Measurements from ENCODE around the gene HGFAC. TPM values are rescaled to one million over a fixed set of nuclear protein-coding genes. Genes with fewer than 3 reads are reported as not detected.
"Not testable (repeated sequence)": the region's sequence is repeated elsewhere in the genome, so short reads cannot be mapped to it uniquely, and the experiment has no call there.

HGFAC gene
- total RNA-seq, 1 experiment from 2014 or later: 1.3 TPM

DNA sequence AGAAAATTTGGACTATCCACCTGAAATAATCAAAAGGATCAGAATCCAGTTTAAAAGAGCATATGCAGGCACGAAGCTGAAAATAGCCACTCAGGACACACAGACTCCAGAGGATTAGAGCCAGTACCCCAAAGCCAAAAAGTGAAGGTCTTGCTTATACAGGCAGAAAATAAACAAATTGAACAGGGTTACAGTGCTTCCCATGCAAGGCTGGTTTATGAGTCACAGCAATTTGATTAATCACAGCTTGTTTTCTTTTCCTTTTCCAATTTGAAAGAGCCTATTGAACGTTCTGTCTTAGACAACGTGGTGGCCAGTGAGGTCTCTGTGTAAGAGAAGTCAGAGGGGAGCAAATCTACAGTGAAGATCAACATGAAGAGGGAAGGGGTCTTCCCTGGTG, 10.2 kb downstream of the HGFAC start:
- Histone ChIP-seq H3K9me2 (ENCODE audit: insufficient read depth) (no peaks in the 10 kb centered on the region), H3K36me3 (ENCODE audit: low read depth) (no peaks in the 10 kb centered on the region), H3K27me3 (ENCODE audit: insufficient read depth, low read depth) (no peaks in the 10 kb centered on the region), H3K9me3 (ENCODE audit: insufficient read depth, low read depth) (no peaks in the 10 kb centered on the region), H3K4me3 (no peak overlapping the region), H3K79me2 (ENCODE audit: low read depth) (no peaks in the 10 kb centered on the region), H3K4me2 (peak overlapping the region; percentile 20; the same call in 1 of the 2 replicates), H3F3A (ENCODE audit: insufficient read depth, low read depth) (peaks cover 4% of the 10 kb centered on the region; the same call in 1 of the 2 replicates), H3K27ac (no peak overlapping the region), H4K20me1 (ENCODE audit: insufficient read depth) (no peaks in the 10 kb centered on the region), H3K4me1 (replicated peaks; ENCODE audit: insufficient read depth) (peaks cover 10% of the 10 kb centered on the region), H2AFZ (no peak overlapping the region)
- CTCF ChIA-PET: interaction anchor here (0.6 to 1.2 kb wide), 3 partner anchors 9 to 106 kb away, joined by 3 read pairs; no protein-coding TSS in a partner anchor
- BruUV-seq (replicated peaks): no TSS peak
- intact Hi-C loops (cut with micrococcal nuclease; ENCODE audit: unreplicated experiment): no loop called here
- POLR2A ChIA-PET (ENCODE audit: unreplicated experiment): no interaction called here
- no peak for TF ChIP-seq EZH2 (IDR thresholded peaks at IDR 0.05; ENCODE audit: low read depth)
- TF ChIP-seq, protein P1, sequence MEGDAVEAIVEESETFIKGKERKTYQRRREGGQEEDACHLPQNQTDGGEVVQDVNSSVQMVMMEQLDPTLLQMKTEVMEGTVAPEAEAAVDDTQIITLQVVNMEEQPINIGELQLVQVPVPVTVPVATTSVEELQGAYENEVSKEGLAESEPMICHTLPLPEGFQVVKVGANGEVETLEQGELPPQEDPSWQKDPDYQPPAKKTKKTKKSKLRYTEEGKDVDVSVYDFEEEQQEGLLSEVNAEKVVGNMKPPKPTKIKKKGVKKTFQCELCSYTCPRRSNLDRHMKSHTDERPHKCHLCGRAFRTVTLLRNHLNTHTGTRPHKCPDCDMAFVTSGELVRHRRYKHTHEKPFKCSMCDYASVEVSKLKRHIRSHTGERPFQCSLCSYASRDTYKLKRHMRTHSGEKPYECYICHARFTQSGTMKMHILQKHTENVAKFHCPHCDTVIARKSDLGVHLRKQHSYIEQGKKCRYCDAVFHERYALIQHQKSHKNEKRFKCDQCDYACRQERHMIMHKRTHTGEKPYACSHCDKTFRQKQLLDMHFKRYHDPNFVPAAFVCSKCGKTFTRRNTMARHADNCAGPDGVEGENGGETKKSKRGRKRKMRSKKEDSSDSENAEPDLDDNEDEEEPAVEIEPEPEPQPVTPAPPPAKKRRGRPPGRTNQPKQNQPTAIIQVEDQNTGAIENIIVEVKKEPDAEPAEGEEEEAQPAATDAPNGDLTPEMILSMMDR (conservative IDR thresholded peaks at IDR 0.05): no peak
- peak in 1 of 2 experiments; percentile 58 for DNase-seq

DNA sequence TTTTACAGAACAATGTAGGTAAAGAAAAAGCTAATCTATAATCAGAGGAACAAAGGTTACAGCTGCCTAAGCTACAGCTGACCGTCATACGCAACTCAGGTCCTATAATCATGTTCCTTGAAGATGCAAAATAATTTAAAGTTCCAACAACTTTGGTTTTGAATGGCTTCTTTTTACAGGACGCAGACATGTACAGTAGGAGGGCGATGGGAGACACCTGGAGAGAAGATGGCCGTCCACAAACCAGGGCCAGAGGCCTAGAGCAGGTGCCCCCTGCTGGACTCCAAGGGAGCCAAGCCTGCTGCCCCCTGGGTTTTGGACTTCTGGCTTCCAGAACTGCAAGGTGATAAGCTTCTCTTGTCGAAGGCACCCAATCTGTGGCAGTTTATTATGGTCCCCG, 10.6 kb downstream of the HGFAC start:
- intact Hi-C loops (cut with micrococcal nuclease; ENCODE audit: unreplicated experiment): no loop called here

DNA sequence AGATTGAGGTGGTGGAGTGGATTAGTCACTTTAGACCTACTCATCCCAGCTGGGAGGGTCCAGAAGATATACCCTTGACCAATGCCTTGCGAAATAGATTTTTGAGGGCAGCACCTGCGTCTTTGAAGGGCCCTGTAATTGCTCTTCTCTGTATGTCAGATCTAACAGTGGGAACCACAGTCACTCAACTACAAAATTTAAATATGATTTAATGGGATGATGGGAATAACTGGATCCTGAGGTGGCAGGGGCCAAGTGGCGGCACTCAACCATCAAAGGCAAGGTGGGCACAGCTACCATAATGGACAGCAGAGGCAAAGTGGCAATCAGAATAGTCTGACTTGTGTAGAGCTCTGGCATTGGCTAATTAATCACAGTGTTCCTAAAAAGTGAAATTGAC, 13.8 kb downstream of the HGFAC start:
- POLR2A ChIA-PET (ENCODE audit: unreplicated experiment); BruUV-seq (replicated peaks); H3K4me2 ChIP-seq; H4K20me1 ChIP-seq (ENCODE audit: insufficient read depth); H2AFZ ChIP-seq; H3K9me2 ChIP-seq (ENCODE audit: insufficient read depth); H3K27ac ChIP-seq; H3K9me3 ChIP-seq (ENCODE audit: insufficient read depth, low read depth); H3K79me2 ChIP-seq (ENCODE audit: low read depth); H3K36me3 ChIP-seq (ENCODE audit: low read depth); H3K27me3 ChIP-seq (ENCODE audit: insufficient read depth, low read depth); H3K4me3 ChIP-seq; H3F3A ChIP-seq (ENCODE audit: insufficient read depth, low read depth); intact Hi-C loops (cut with micrococcal nuclease; ENCODE audit: unreplicated experiment); CTCF ChIA-PET; DNase-seq: not testable (repeated sequence)
- peaks cover 11% of the 10 kb centered on the region for H3K4me1 ChIP-seq (replicated peaks; ENCODE audit: insufficient read depth)

More for the DNA sequence above, 10.6 kb downstream of the HGFAC start:
- Histone ChIP-seq H4K20me1 (ENCODE audit: insufficient read depth) (no peaks in the 10 kb centered on the region), H3K9me3 (ENCODE audit: insufficient read depth, low read depth) (no peaks in the 10 kb centered on the region), H3K4me3 (no peak overlapping the region), H3K4me1 (replicated peaks; ENCODE audit: insufficient read depth) (peaks cover 10% of the 10 kb centered on the region), H3K36me3 (ENCODE audit: low read depth) (no peaks in the 10 kb centered on the region), H3K4me2 (peak overlapping the region; percentile 20; the same call in 1 of the 2 replicates), H3K9me2 (ENCODE audit: insufficient read depth) (no peaks in the 10 kb centered on the region), H3F3A (ENCODE audit: insufficient read depth, low read depth) (peaks cover 4% of the 10 kb centered on the region; the same call in 1 of the 2 replicates), H3K79me2 (ENCODE audit: low read depth) (no peaks in the 10 kb centered on the region), H2AFZ (no peak overlapping the region), H3K27me3 (ENCODE audit: insufficient read depth, low read depth) (no peaks in the 10 kb centered on the region), H3K27ac (no peak overlapping the region)
- POLR2A ChIA-PET (ENCODE audit: unreplicated experiment): no interaction called here
- DNase-seq: no peak
- CTCF ChIA-PET: interaction anchor here (1.2 kb wide), 2 partner anchors 28 to 106 kb away, joined by 3 read pairs; no protein-coding TSS in a partner anchor
- BruUV-seq (replicated peaks): no TSS peak
- TF ChIP-seq, protein P1 (conservative IDR thresholded peaks at IDR 0.05): 0 out of 2 replicates have a peak, but pooled peaks have one; percentile 19
- no peak for TF ChIP-seq EZH2 (IDR thresholded peaks at IDR 0.05; ENCODE audit: low read depth)

DNA sequence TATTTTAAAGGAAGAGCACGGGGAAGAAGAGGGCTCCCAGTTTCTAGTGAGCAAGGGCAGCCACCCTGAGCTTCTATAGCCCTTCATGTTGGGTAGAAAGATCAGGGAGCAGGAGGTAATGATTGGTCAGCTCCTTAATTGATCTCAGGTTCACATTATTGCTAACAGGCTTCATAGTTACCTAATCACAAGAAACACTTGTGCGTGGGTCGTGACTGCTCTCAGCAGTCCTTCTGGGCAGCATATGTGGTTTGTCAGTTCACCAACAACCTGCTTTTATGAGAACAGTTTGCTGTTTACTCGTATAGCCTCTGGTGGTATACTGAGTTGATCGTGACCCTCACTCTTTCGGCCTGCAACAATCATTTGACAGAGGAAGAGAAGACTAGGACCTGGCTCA, 16.6 kb downstream of the HGFAC start:
- H3K9me3 ChIP-seq (ENCODE audit: insufficient read depth, low read depth): no peaks in the 10 kb centered on the region
- no peaks in the 10 kb centered on the region for H3K27me3 ChIP-seq (ENCODE audit: insufficient read depth, low read depth)
- BruUV-seq (replicated peaks): no TSS peak
- H4K20me1 ChIP-seq (ENCODE audit: insufficient read depth): no peaks in the 10 kb centered on the region
- ChIA-PET CTCF (no interaction called here), POLR2A (ENCODE audit: unreplicated experiment) (no interaction called here)
- DNase-seq: no peak
- no peak overlapping the region for H3K27ac ChIP-seq
- intact Hi-C loops (cut with micrococcal nuclease; ENCODE audit: unreplicated experiment): no loop called here
- H2AFZ ChIP-seq: no peak overlapping the region
- peaks cover 21% of the 10 kb centered on the region for H3K4me1 ChIP-seq (replicated peaks; ENCODE audit: insufficient read depth)
- H3F3A ChIP-seq (ENCODE audit: insufficient read depth, low read depth): peaks cover 7% of the 10 kb centered on the region; the same call in 1 of the 2 replicates
- no peaks in the 10 kb centered on the region for H3K9me2 ChIP-seq (ENCODE audit: insufficient read depth)
- H3K4me2 ChIP-seq: no peak overlapping the region
- no peaks in the 10 kb centered on the region for H3K36me3 ChIP-seq (ENCODE audit: low read depth)
- no peaks in the 10 kb centered on the region for H3K79me2 ChIP-seq (ENCODE audit: low read depth)
- TF ChIP-seq EZH2 (IDR thresholded peaks at IDR 0.05; ENCODE audit: low read depth): no peak
- TF ChIP-seq, protein P1 (conservative IDR thresholded peaks at IDR 0.05): no peak
- H3K4me3 ChIP-seq: no peak overlapping the region

DNA sequence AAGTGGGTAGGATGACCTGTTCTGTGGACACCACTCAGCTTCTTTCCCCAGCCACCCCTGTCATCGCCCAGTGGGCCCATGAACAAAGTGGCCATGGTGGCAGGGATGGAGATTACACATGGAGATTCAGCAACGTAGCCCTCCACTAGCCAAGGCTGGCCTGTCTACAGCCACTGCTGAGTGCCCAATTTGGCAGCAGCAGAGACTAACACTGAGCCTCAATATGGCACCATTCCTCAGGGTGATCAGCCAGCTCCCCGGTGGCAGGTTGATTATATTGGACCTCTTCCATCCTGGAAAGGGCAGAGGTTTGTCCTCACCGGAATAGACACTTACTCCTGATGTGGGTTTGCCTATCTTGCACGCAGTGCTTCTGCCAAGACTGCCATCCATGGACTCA, 17.4 kb downstream of the HGFAC start:
- CTCF ChIA-PET; H3K36me3 ChIP-seq (ENCODE audit: low read depth); H3K27me3 ChIP-seq (ENCODE audit: insufficient read depth, low read depth); H3K9me3 ChIP-seq (ENCODE audit: insufficient read depth, low read depth); H4K20me1 ChIP-seq (ENCODE audit: insufficient read depth); H3F3A ChIP-seq (ENCODE audit: insufficient read depth, low read depth); intact Hi-C loops (cut with micrococcal nuclease; ENCODE audit: unreplicated experiment); H3K27ac ChIP-seq; H2AFZ ChIP-seq; H3K4me2 ChIP-seq; H3K9me2 ChIP-seq (ENCODE audit: insufficient read depth); POLR2A ChIA-PET (ENCODE audit: unreplicated experiment); BruUV-seq (replicated peaks); DNase-seq; H3K4me3 ChIP-seq; H3K79me2 ChIP-seq (ENCODE audit: low read depth): not testable (repeated sequence)
- H3K4me1 ChIP-seq (replicated peaks; ENCODE audit: insufficient read depth): peaks cover 21% of the 10 kb centered on the region

All from PC-9 (cell line).